Astrocyte of the cerebellum (primary cell): ENCODE measurements around the gene ZEB2.

ENCODE experiments used
- DNase-seq: peaks from one replicate; pipeline ENCODE4 v3.0.0-alpha.2; 2011; ENCODE audit warnings: low read depth
- H3K4me3 ChIP-seq: 2 replicates; pipeline ENCODE4 v1.5.1; 2011; ENCODE audit warnings: mild to moderate bottlenecking, low read depth, low read length, moderate library complexity
- CTCF ChIP-seq: IDR thresholded peaks from 2 replicates; pipeline ENCODE4 v1.5.1; 2012; ENCODE audit warnings: low read length, low read depth, moderate library complexity, mild to moderate bottlenecking; ENCODE audit errors: missing control alignments
- in situ Hi-C: cut with HindIII; loops from 2 replicates; pipeline ENCODE4 v1.10.0; 2017; ENCODE audit warnings: low sequenced_read_pairs

ZEB2 gene

DNA sequence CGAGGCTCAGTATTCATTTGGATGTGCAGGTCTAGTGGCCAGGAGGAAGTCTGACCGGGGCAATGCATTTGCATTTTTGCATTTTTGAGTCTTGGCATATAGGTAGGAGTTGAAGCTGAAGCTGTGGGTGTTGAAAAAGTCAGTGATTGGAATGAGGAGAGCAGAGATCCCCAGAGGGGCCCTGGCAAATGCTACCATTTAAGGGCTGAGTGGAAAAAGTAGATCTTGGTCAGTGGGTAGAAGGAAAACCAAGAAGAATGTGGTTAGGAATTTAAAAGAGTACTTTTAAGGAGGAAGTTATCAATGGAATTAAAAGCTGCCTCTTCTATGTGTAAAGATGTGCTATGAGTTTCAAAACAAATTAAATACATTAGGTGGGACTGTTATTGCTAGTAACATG is 143.0 kb downstream of the ZEB2 start:
- no peak for TF ChIP-seq CTCF
- no peak overlapping the region for H3K4me3 ChIP-seq
- in situ Hi-C loops, result no loop called here
- no peak for DNase-seq

GRCh38 chr2:144376460-144376859 is 143.5 kb downstream of the ZEB2 start:
- H3K4me3 ChIP-seq, result no peak overlapping the region
- in situ Hi-C loops, result no loop called here
- TF ChIP-seq CTCF, result no peak
- DNase-seq, result no peak

DNA sequence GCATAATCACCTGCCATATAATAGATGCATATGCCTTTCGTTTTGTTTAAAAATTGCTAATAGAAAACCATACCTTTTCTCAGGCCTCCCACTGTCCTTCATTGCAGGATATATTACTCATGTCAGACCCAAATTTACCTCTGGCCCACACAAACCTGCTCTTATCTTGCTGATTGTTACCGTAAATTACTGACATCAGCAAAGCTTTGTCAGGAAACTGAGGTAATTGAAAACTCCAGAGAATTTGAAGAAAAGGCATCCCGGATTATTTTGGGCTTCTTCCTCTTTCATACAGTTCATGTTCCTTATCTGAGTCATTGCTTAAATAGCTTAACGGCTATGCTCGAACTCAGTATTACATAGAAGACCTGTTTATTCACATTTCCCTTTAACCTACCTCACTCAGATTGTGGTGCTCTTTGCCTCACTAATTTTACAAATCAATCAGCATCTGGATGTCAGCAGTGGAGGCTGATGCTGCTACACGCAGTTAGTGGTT is 145.7 kb downstream of the ZEB2 start:
- in situ Hi-C loops, result no loop called here
- no peak for TF ChIP-seq CTCF
- no peak overlapping the region for H3K4me3 ChIP-seq
- no peak for DNase-seq

DNA sequence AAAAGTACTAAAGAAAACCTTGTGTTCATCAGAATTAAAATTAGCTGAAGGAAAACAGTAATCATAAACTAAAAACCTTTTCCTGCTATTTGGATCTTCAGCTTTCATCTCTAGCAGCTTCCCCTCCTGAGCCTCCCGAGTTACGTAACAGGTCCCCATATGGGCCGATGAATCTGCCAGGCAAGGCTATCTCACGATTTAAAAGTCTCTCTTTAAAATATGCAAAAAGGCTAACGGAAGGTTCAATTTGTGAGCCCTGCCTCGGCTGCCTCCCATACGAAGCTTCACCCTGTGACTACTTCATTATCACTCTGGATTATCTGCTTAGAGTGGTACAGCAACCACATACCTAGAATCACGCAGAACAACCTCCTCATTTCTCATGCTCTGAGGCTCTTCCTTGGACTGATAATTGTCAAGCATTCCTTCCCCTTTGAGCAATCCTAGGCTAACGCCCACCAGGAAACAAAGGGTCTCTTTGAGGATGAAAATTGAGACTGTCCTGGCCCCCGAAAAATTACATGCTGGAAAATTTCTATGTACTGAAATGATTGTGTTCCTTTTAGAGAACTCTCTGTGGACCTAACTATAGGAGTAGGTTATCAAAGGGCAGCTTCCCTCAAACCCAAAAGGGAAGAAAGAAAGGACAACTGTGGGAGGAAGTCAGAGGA is 147.4 kb downstream of the ZEB2 start:
- no peak overlapping the region for H3K4me3 ChIP-seq
- TF ChIP-seq CTCF, result no peak
- no peak for DNase-seq
- in situ Hi-C loops, result no loop called here

- TF ChIP-seq CTCF, result no peak
- in situ Hi-C loops, result no loop called here
- no peak for DNase-seq
- H3K4me3 ChIP-seq, result no peak overlapping the region
Measured at GRCh38 chr2:144370937-144371584, 148.9 kb downstream of the ZEB2 start.

GRCh38 chr2:144369416-144369815 is 150.5 kb downstream of the ZEB2 start:
- TF ChIP-seq CTCF, result no peak
- DNase-seq, result no peak
- in situ Hi-C loops, result no loop called here
- H3K4me3 ChIP-seq, result no peak overlapping the region
